GM12892 (cell line): ENCODE results near the gene FOXL1.

Experiments
- DNase-seq: peaks from one replicate; pipeline ENCODE4 v3.0.0; 2011; ENCODE audit not compliant: insufficient read length
- FAIRE-seq: peaks from 2 replicates; lab custom pipeline; 2011; peaks lifted over from hg19 to GRCh38; lab: Jason Lieb, UNC
- POLR2A ChIP-seq: IDR thresholded peaks from 2 replicates; pipeline ENCODE4 v1.6.1; 2011; ENCODE audit warnings: low read depth, low read length, control low read depth
- POLR2AphosphoS5 ChIP-seq: IDR thresholded peaks from 2 replicates; pipeline ENCODE4 v1.6.1; 2011; ENCODE audit warnings: low read depth, low read length, control low read depth
- TAF1 ChIP-seq: IDR thresholded peaks from 2 replicates; pipeline ENCODE4 v1.6.1; 2011; ENCODE audit warnings: low read depth, mild to moderate bottlenecking, control low read depth, low read length, borderline replicate concordance

Gene FOXL1

GRCh38 chr16:86538196-86538780 lies 40.1 kb upstream of the FOXL1 start:
- DNase-seq (no peak), FAIRE-seq (no peak)
- TF ChIP-seq POLR2A (no peak), POLR2AphosphoS5 (no peak), TAF1 (no peak)

GRCh38 chr16:86540894-86541293 lies 37.5 kb upstream of the FOXL1 start:
- no peak for FAIRE-seq
- DNase-seq = no peak
- TF ChIP-seq POLR2AphosphoS5 (no peak), POLR2A (no peak), TAF1 (no peak)

- no peak for FAIRE-seq
- TF ChIP-seq TAF1 (no peak), POLR2AphosphoS5 (no peak), POLR2A (no peak)
- DNase-seq = no peak
These were observed 36.8 kb upstream of the FOXL1 start for GRCh38 chr16:86541560-86541959.

- TF ChIP-seq TAF1 (no peak), POLR2A (no peak), POLR2AphosphoS5 (no peak)
- no peak for DNase-seq
- FAIRE-seq = no peak
These were observed 35.3 kb upstream of the FOXL1 start for GRCh38 chr16:86542756-86543750.

GRCh38 chr16:86545481-86545880 lies 32.9 kb upstream of the FOXL1 start:
- TF ChIP-seq TAF1 (no peak), POLR2A (no peak), POLR2AphosphoS5 (no peak)
- DNase-seq = no peak
- no peak for FAIRE-seq

GRCh38 chr16:86545954-86546637 lies 32.3 kb upstream of the FOXL1 start:
- no peak for DNase-seq
- no peak for FAIRE-seq
- TF ChIP-seq POLR2AphosphoS5 = no peak
- TF ChIP-seq POLR2A = no peak
- no peak for TF ChIP-seq TAF1

- no peak for DNase-seq
- FAIRE-seq = no peak
- no peak for TF ChIP-seq TAF1
- no peak for TF ChIP-seq POLR2AphosphoS5
- no peak for TF ChIP-seq POLR2A
These were observed 31.7 kb upstream of the FOXL1 start for GRCh38 chr16:86546638-86547013.

GRCh38 chr16:86547286-86547685 lies 31.1 kb upstream of the FOXL1 start:
- FAIRE-seq = no peak
- TF ChIP-seq TAF1 (no peak), POLR2A (no peak), POLR2AphosphoS5 (no peak)
- no peak for DNase-seq

- no peak for TF ChIP-seq POLR2A
- TF ChIP-seq TAF1 = no peak
- TF ChIP-seq POLR2AphosphoS5 = no peak
- DNase-seq (no peak), FAIRE-seq (no peak)
These were observed 29.1 kb upstream of the FOXL1 start for GRCh38 chr16:86549076-86549892.

- FAIRE-seq = no peak
- TF ChIP-seq POLR2A = no peak
- no peak for TF ChIP-seq TAF1
- TF ChIP-seq POLR2AphosphoS5 = no peak
- DNase-seq = no peak
These were observed 28.5 kb upstream of the FOXL1 start for GRCh38 chr16:86549893-86550190.
